NCI-H1930 (cell line): ENCODE results near the gene IRF2BP1.
"Not testable (repeated sequence)": the region's sequence is repeated elsewhere in the genome, so short reads cannot be mapped to it uniquely, and the experiment has no call there.

ENCODE experiments used
- DNase-seq, 2 experiments: peaks; one replicate each; lab custom pipeline; 2025; lab: John Stamatoyannopoulos, UW

IRF2BP1 gene

GRCh38 chr19:45902651-45903625 lies 17.0 kb upstream of the IRF2BP1 start:
- DNase-seq = peak; percentile 98 to 100

- DNase-seq = no peak
Measured at GRCh38 chr19:45901912-45902650, 16.1 kb upstream of the IRF2BP1 start, which contains the start of gene MYPOP. MYPOP (minus strand) TSS chr19:45902613; CDS start chr19:45901773, 840 bp downstream.

DNA sequence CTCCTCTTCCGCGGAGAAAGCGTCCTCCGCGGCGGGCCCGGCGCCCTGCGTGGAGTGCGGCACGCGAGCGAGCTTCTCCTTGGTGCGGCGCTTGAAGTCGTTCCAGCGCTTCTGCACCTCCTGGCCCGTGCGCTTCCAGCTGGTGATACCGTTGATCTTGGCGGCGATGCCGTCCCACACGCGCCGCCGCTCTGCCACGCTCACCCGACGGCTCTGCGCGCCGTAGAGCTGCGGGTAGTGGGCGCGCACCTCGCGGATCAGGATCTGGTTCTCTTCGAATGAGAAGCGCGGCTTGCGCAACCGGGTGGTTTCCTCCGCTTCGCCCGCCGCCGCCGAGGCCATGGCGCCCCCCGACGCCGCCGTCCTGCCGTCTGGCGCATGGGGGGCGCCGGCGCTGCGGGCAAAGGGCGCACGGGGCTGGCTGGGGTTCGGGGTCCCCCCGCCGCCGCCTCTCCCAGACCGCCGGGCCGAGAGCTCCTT lies 15.5 kb upstream of the IRF2BP1 start:
- DNase-seq = no peak

DNA sequence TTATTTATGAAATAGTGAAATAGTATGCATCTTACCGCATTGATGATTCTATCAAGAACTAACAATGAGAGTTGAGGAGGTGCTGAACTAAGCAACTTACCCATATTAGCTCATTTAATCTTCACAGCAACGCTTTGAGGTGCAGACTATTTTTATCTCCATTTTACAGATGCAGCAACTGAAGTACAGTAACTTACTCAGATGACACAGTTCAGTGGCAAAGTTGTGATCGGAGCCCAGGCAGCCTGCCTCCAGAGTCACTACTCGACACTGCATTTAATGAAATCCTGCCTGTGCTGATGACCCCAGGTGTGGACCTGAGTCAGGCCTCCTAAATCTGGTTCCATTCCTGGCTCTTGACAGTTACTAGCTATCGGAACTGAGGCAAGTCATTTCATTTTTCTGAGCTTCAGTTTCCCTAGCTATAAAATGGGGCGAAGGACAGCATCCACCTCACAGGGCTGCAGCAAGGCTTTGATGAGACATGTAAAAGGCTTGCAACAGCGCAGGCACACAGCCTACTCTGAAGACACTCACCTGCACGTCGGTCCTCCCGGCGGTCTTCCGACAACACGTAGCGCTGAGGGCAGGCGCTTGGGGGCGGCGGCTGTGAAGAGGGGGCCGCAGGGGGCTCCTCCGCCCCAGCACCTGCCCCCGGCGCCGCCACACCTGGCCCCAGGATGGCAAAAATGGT lies 14.9 kb upstream of the IRF2BP1 start:
- no peak for DNase-seq

GRCh38 chr19:45899919-45900589 lies 14.1 kb upstream of the IRF2BP1 start:
- no peak for DNase-seq

GRCh38 chr19:45899253-45899652 lies 13.3 kb upstream of the IRF2BP1 start:
- DNase-seq = no peak

- no peak for DNase-seq
Measured at GRCh38 chr19:45897261-45897812, 11.4 kb upstream of the IRF2BP1 start.

- not testable (repeated sequence) for DNase-seq
Measured at GRCh38 chr19:45895983-45896599, 10.2 kb upstream of the IRF2BP1 start.

- no peak for DNase-seq
Measured at GRCh38 chr19:45895519-45895972, 9.6 kb upstream of the IRF2BP1 start.

DNA sequence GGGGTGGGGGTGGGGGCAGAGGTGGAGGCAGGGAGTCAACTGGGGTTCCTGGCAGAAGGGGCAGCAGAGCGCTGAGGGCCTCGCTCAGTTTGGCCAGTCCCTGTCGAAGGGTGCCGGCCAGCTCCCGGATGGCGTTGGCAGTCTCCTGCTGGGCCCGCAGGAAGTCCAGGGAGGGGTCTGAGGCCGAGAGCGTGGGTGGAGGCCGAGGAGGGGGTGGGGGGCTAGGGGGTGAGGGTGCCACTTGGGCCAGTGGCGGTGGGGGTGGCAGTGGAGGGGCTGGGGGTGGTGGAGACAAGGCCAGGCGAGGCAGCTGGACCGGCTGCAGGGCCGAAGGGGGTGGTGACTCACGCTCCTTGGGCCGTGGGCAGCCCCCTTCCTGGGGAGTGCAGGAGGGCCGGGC lies 4.9 kb upstream of the IRF2BP1 start:
- DNase-seq = no peak

GRCh38 chr19:45889210-45889885 lies 3.4 kb upstream of the IRF2BP1 start:
- no peak for DNase-seq

DNA sequence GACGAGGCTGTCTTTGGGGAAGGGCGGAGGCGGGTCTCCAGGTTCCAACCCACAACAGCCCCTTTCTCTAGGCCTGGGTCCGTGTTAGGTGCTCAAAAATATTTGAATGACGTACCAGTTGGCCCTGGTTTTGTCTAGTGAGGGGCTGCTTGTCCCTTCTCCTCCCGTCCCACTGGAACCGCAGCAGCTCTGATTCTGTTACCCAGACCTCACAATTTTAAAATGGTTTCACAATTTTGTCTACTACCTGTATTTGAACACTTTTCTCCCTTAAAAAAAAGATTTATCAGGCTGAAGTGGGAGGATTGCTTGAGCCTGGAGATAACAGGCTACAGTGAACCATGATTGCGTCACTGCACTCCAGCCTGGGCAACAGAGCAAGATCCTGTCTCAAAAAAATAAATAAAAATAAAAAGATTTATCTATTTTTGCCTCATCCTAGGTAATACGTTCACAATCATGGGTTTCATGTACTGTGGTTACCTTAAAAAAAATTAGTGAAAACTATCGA lies 1.3 kb upstream of the IRF2BP1 start:
- DNase-seq = no peak

GRCh38 chr19:45886427-45887199 lies 672 bp upstream of the IRF2BP1 start:
- DNase-seq = peak; percentile 90 to 96

GRCh38 chr19:45884682-45885555 lies 1.0 kb downstream of the IRF2BP1 start:
- no peak for DNase-seq

DNA sequence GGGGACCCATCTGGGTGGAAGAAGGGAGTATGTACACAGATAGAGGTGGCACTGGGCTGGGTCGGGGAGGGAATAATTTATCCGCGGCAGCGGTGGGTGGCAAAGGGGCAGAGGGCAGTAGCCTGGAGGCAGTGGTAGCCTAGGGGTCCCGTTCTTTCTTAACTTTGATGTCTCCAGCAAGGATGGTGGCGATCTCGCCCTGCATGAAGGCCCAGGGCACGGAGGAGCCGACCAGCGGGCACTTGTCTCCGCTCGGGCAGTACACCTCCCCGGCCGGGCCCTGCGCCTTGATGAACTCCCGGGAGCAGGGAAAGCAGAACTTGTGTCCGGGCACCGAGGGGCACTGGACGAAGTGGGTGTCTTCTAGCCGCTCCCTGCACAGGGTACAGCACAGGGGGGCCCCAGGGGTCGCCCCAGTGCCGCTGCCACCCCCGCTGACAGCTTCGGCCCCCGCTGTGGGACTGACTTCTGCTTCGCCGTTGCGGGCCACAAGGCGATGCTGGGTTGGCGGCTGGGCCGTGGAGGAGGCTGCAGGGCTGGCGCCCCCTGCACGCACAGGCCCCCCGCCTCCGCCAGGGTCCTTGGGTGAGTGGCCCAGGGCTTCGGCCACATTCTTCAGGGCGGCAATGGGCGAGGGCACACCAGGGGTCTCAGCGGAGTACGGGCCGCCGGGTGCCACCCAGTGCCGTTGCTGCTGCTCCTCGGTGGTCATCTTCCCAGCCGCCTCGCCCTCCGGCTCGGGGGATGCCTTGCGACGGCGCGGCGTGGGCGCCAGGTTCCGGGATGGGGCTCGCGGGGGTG lies 1.9 kb downstream of the IRF2BP1 start:
- DNase-seq = no peak

DNA sequence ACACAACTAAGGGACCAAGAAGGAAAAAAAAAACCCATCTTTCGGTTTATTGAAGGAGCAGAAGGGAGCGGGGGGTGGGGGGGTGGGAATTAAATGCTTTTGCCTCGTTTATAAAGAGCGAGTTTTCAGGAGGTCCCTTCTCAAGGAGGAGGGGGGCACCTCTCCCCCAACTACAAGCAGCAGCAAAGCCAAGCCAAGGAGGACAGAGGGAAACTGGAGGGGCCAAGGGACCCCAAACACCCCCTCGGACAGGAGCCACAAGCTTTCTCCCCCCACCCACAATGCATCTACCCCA lies 2.4 kb downstream of the IRF2BP1 start:
- DNase-seq = no peak
